Activated CD8-positive, alpha-beta memory T cell treated with anti-CD3 and anti-CD28 coated beads for 36 hours (primary cell): Measurements from ENCODE around the gene FOXK2. TPM values are rescaled to one million over a fixed set of nuclear protein-coding genes. Genes with fewer than 3 reads are reported as not detected.
"Not testable (repeated sequence)": the region's sequence is repeated elsewhere in the genome, so short reads cannot be mapped to it uniquely, and the experiment has no call there.

ENCODE experiments used
- CTCF ChIA-PET: fragments of 350-600 bp; sonication (Branson Sonifier 250); formaldehyde crosslinking; loops from one replicate; lab custom pipeline; 2021; ENCODE audit warnings: antibody characterized with exemption; lab: Charles Lee
- POLR2A ChIA-PET: fragments of 350-600 bp; sonication (Branson Sonifier 250); formaldehyde crosslinking; loops from one replicate; lab custom pipeline; 2021; ENCODE audit warnings: antibody characterized with exemption; lab: Charles Lee
- total RNA-seq, 2 experiments: library from RNA; stranded (reverse); gene quantifications; one replicate each; pipeline ENCODE4 v1.2.3, GENCODE V29; 2021

The FOXK2 gene
- total RNA-seq, 2 experiments from 2014 or later, result 73.1 to 74.9 TPM

DNA sequence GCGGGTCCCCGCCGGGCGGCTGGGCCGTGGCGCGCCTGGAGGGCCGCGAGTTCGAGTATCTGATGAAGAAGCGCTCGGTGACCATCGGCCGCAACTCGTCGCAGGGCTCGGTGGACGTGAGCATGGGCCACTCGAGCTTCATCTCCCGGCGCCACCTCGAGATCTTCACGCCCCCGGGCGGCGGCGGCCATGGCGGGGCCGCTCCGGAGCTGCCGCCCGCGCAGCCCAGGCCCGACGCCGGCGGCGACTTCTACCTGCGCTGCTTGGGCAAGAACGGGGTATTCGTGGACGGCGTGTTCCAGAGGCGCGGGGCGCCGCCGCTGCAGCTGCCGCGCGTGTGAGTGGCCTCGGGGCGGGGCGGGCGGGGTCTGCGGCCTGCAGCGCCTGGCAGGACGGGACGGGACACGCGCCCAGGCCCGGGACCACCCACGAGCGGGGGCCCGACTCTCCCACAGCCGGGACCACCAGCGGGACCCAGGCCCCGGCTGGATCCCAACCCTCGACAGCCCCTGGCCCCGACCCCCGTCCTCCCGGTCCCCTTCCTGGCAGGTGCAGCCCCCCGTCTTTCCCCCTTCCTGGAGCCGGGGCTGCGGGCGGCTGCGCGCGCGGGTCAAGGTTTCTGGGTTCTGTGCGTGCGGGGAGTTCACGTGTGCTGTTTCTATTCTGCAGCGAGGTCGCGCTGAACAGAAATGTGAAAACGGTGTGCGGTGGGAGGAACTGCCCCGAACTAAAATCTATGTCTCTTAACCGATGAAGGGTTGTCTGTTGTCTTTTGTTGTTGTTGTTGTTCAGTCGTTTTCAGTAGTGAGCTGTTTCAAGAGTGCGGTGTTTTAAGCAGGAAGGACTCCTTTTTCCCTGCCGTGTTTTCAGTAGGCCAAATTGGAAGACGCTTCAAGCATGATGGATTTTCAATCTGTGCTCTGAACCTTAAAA, 705 bp downstream of the FOXK2 start:
- ChIA-PET CTCF (interaction anchor here (1.0 to 2.1 kb wide), 6 partner anchors 16 to 71 kb away, joined by 3 to 12 read pairs (median 4); no protein-coding TSS in a partner anchor), POLR2A (interaction anchor here (0.7 to 2.2 kb wide), 7 partner anchors 10 to 75 kb away, joined by 3 to 8 read pairs (median 4); partner anchors contain the start of gene NARF)

GRCh38 chr17:82524540-82524939, 5.0 kb downstream of the FOXK2 start:
- ChIA-PET CTCF (no interaction called here), POLR2A (no interaction called here)

DNA sequence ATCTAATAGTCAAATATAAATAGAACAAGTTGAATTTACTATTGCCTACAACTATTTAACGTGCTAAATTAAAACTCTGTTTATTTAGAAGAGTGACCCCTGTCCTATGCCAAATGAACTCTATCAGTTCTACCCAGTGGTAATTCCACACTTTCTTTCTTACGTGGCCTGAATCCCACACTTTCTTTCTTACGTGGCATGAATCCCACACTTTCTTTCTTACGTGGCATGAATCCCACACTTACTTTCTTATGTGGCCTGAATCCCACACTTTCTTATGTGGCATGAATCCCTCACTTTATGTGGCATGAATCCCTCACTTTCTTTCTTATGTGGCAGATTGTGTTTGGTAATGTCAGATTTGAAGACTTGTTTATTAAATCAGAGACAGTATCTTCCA, 6.2 kb downstream of the FOXK2 start:
- CTCF ChIA-PET, result no interaction called here

GRCh38 chr17:82527898-82528297, 8.4 kb downstream of the FOXK2 start:
- CTCF ChIA-PET, result no interaction called here
- POLR2A ChIA-PET, result no interaction called here

More for the DNA sequence above, 6.2 kb downstream of the FOXK2 start:
- POLR2A ChIA-PET, result interaction anchor here (0.9 kb wide), 1 partner anchor 58 kb away, joined by 4 read pairs; no protein-coding TSS in a partner anchor

DNA sequence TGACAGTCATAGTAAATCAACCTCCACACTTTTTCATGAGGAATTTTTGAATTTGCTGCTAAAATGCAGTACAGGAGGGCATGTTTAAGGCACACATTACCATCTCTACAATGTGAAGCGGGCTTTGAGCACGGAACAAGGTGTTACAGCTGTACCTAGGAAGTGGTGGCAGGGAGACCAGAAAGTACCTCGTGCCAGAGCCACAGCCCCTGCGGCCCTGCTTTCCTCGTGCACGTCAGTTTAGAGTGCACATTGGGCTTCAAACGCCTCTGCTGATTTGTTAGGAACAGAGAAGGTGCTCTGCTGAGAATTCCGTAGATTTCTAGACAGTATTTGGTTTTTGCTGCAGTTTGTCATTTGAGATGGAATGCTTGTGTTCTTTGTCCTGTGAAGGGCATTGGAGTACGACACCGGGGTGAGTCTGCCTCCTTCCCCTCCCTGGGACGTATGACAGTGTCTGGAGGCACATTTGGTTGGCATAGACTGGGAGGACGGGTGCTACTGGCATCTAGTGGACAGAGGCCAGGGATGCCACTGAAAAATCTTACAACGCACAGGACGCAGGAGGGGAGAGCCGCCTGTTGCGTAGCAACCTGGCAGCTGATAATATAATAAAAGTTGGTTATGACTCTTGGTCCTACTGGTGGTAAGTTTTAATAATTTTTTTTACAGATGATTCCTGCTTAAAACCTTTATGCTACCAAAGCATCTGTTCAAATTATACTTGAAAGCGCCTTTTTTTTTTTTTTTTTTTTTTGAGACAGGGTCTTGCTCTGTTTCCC, 9.1 kb downstream of the FOXK2 start:
- ChIA-PET CTCF (interaction anchor here (1.0 kb wide), 2 partner anchors 17 to 18 kb away, joined by 3 read pairs; no protein-coding TSS in a partner anchor), POLR2A (no interaction called here)

- CTCF ChIA-PET, result interaction anchor here (0.6 to 1.0 kb wide), 3 partner anchors 20 to 96 kb away, joined by 3 read pairs; no protein-coding TSS in a partner anchor
- POLR2A ChIA-PET, result interaction anchor here (0.7 to 1.8 kb wide), 3 partner anchors 10 to 204 kb away, joined by 3 to 6 read pairs (median 6); partner anchors contain the start of gene FOXK2
Measured at GRCh38 chr17:82529914-82530300, 10.4 kb downstream of the FOXK2 start.

GRCh38 chr17:82531431-82531881, 11.9 kb downstream of the FOXK2 start:
- POLR2A ChIA-PET, result no interaction called here
- CTCF ChIA-PET, result no interaction called here

- CTCF ChIA-PET, result interaction anchor here (2.5 kb wide), 1 partner anchor 14 kb away, joined by 12 read pairs; no protein-coding TSS in a partner anchor
- POLR2A ChIA-PET, result interaction anchor here (0.6 kb wide), 2 partner anchors 30 to 218 kb away, joined by 3 to 5 read pairs; no protein-coding TSS in a partner anchor
Measured at GRCh38 chr17:82534401-82534812, 14.9 kb downstream of the FOXK2 start.

GRCh38 chr17:82536512-82537201, 17.1 kb downstream of the FOXK2 start:
- ChIA-PET POLR2A (no interaction called here), CTCF (interaction anchor here (0.7 to 2.5 kb wide), 3 partner anchors 14 to 27 kb away, joined by 3 to 12 read pairs (median 4); no protein-coding TSS in a partner anchor)

DNA sequence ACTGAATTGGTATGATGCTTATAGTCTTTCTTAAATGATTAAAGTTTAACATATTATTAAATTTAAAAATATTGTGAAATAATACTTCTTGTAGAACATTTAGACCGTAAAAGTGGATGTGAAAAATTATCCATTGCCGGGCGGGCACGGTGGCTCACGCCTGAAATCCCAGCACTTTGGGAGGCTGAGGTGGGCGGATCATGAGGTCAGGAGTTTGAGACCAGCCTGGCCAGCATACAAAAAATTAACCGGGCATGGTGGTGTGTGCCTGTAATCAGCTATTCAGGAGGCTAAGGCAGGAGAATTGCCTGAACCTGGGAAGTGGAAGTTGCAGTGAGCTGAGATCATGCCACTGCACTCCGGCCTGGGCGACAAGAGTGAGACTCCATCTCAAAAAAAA, 17.7 kb downstream of the FOXK2 start:
- CTCF ChIA-PET, result interaction anchor here (0.7 to 1.2 kb wide), 3 partner anchors 14 to 28 kb away, joined by 3 to 5 read pairs (median 4); no protein-coding TSS in a partner anchor
- POLR2A ChIA-PET, result not testable (repeated sequence)

DNA sequence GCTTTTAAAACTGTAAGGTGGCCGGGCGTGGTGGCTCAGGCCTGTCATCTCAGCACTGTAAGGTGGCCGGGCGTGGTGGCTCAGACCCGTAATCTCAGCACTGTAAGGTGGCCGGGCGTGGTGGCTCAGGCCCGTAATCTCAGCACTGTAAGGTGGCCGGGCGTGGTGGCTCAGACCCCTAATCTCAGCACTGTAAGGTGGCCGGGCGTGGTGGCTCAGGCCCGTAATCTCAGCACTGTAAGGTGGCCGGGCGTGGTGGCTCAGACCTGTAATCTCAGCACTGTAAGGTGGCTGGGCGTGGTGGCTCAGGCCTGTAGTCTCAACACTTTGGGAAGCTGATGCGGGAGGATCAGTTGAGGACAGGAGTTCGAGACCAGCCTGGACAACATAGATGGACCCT, 19.5 kb downstream of the FOXK2 start:
- POLR2A ChIA-PET, CTCF ChIA-PET: not testable (repeated sequence)

- POLR2A ChIA-PET, result no interaction called here
- CTCF ChIA-PET, result no interaction called here
Measured at GRCh38 chr17:82542439-82542838, 22.9 kb downstream of the FOXK2 start.

DNA sequence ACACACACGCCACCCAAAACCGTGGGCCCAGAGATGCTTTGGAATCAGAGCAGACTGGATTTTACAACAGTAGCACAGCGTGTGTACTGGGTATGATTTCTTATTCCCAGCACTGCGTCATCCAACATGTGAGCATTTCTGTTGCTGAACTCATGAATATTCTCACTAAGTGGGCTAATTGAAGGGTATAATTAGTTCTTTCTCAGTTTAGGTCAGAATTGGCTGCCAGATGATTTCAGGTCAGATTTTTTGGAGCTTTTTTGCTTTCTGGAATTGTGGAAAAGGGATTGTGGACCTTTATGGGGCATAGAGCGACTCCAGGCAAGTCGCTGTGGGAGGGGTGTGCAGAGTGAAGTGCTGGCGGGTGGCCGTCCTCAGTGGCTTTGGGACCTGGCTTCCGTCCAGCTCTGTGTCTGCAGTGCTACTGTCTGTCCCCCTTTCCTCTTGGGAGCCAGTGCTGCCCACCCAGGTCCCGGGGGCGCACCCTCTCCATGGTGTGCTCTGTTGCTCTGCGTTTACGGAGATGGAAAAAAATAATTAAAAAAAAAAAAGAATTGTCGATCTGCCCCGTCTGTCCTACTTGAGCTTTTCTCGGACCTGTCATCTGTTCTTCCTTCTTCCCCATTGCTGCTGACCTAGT, 25.0 kb downstream of the FOXK2 start:
- ChIA-PET CTCF (interaction anchor here (0.6 to 1.1 kb wide), 3 partner anchors 11 to 587 kb away, joined by 3 to 4 read pairs (median 3); no protein-coding TSS in a partner anchor), POLR2A (no interaction called here)

DNA sequence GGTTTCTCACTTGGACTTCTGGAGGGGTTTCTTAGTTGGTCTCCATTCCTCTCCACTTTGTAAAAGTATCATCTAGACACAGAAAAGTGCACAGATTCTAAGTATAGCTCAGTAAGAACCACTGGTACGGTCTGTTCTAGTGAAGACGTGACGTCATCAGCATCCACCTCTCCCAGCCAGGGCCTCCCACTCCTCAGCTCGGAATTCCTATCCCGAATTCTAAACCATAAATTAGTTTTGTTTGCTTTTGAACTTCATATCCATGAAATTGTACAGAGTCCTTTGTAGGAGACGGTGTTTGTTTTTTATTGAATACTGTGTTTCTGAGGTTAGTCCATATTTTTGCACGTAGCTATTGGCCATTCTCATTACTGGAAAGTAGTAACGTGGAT, 25.5 kb downstream of the FOXK2 start:
- POLR2A ChIA-PET, result no interaction called here
- CTCF ChIA-PET, result interaction anchor here (0.6 to 1.1 kb wide), 3 partner anchors 10 to 587 kb away, joined by 3 to 4 read pairs (median 3); no protein-coding TSS in a partner anchor

GRCh38 chr17:82547981-82548380, 28.4 kb downstream of the FOXK2 start:
- CTCF ChIA-PET, result interaction anchor here (1.5 kb wide), 1 partner anchor 197 kb away, joined by 5 read pairs; no protein-coding TSS in a partner anchor

GRCh38 chr17:82548681-82549303, 29.3 kb downstream of the FOXK2 start:
- CTCF ChIA-PET, result interaction anchor here (1.5 kb wide), 1 partner anchor 198 kb away, joined by 5 read pairs; no protein-coding TSS in a partner anchor

More at GRCh38 chr17:82547981-82548380, 28.4 kb downstream of the FOXK2 start:
- POLR2A ChIA-PET, result no interaction called here

More at GRCh38 chr17:82548681-82549303, 29.3 kb downstream of the FOXK2 start:
- POLR2A ChIA-PET, result no interaction called here
